COLO668 (cell line): ENCODE results near the gene PRMT9.

Source experiments
- DNase-seq: peaks from one replicate; lab custom pipeline; 2025; ENCODE audit not compliant: unreplicated experiment; lab: John Stamatoyannopoulos, UW

Gene PRMT9

DNA sequence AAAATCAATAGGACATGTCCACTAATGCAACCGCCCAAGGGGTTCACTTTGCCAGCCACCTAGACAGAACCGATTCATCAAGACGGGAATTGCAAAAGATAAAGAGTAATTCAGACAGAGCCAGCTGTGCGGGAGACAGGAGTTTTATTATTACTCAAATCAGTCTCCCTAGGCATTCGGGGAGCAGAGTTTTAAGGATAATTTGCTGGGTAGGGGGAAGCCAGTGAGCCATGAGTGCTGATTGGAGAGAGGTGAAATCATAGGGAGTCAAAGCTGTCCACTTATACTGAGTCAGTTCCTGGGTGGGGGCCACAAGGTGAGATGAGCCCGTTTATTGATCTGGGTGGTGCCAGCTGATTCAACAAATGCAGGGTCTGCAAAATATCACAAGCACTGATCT, 58.2 kb downstream of the PRMT9 start:
- no peak for DNase-seq

GRCh38 chr4:147620315-147620714, 63.6 kb downstream of the PRMT9 start:
- DNase-seq, result no peak

GRCh38 chr4:147617841-147618691, 65.9 kb downstream of the PRMT9 start:
- no peak for DNase-seq

DNA sequence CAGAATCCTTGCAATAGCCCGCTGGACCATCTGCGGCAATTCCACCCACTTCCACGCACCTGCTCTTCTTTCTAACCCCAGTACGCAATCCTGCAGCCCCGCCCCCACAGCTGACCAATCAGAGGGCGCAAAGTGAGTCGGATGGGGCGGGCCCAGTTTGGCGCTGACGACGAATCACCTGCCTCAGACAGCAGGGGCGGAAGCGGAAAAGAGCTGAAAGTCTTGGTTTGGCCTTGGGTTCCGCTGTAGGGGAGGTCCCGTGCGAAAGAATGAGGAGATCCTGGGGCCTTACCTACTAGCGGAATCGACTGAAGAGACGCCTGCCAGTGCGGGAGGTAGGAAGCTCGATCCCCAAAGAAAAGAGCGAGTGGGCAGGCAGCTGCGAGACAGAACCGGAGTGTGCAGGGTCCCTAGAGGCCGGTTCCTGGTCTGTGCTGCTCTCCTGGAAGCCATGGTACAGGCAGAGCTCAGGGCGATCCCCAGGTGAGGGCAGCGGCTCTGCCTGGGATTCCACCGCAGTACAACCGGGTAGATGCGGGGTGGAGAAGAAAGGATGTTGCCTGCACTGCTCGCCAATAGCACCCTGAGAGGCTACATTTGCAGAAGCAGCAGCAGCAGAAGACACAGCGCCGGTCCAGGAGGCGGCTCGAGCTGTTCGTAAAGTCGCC, 66.7 kb downstream of the PRMT9 start, which contains the start of gene TMEM184C:
Gene TMEM184C (plus strand): TSS at position 225 of the 668 bp plus-strand sequence. CDS start 560 bp downstream, outside the sequence.
- DNase-seq, result peak; percentile 97

GRCh38 chr4:147616849-147617172, 67.2 kb downstream of the PRMT9 start:
- no peak for DNase-seq

DNA sequence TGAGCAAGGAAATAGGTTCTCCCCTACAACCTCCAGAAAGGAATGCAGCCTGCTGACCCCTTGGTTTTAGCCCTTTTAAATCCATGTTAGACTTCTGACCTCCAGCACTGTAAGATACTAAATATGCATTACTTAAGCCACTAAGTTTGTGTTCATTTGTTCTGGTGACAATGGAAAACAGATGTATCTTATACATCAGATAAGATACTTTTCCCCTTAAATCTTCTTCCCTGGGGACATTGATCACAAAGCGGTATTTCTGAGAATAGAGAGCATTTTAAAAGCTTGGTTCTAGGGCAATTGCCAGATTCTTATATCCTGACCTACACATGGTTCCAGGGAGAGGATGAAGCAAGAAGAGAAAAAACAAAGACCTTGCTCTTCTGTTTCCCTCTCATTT, 73.3 kb downstream of the PRMT9 start:
- no peak for DNase-seq

DNA sequence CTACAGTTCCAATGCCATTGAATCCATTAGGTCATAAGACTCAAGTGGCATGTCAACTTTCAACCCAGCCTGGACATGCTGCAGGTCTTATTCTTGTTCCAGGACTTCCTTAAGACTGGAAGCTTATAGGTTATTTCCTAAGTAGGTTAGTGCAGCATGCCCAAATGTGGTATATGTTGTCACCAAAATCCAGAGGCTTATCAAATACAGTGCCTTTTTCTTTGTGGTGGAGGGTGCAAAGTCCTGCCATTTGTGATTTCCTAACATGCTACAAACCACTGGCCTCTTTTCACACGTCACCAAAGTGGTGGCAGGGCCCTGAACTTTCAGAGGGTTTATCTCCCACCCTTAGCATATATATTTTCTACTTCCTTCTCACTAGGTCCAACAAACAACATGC, 76.5 kb downstream of the PRMT9 start:
- DNase-seq, result no peak

- no peak for DNase-seq
These were observed 78.5 kb downstream of the PRMT9 start for GRCh38 chr4:147605499-147605898.

DNA sequence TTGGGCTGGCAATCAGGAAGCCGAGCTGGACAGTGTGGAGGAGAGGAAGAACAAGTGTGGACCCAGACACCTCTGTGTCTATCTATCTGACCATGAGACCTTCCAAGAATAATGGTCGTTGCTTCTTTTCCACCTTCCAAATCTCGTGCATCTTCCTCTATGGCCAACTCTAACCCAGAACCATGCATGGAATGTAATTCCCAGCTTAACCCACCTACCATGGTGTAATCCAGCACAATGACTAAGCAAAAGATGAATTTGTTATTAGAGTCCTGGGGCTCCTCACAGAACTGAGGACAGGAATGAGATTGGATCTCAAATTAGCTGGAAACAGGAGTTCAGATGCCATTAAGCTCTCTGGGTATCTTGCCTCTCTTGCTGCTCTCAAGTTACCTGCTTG, 84.2 kb downstream of the PRMT9 start:
- no peak for DNase-seq

DNA sequence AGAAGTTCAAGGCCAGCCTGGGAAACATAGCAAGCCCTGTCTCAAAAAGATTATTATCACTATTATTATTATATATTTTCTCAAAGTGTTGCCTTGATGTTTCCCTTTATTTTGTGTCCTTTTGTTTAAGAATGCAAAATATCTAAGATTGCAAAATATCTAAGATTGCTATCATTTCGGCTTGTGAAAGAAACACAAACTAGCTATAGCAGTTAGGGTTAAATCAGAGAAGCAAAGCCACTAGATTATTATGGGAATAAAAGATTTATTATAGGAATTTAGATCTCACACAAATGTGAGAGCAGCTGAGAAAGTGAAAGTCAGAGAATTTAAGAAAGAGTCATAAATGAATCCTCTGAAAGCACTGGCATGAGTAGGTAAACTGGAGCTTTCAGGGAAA, 84.8 kb downstream of the PRMT9 start:
- no peak for DNase-seq

DNA sequence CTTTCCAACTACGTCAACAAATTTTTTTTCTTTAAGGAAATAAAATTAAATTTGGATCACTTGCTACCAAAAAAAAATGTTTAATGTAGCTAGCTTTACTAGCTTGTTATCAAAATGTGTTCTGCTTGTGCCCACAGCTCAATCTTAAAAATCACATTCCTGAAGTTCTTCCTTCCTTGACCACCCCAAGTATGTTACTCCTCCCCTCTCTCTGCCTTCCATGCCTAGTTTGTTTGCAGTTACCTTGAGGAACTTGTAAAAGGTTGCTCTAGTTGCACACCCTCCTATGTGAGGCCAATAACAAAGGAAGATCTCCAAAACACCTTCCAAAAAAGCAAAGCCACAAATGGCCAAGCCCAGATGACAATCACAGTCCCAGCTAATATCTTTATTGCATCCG, 86.4 kb downstream of the PRMT9 start:
- no peak for DNase-seq

- no peak for DNase-seq
These were observed 87.0 kb downstream of the PRMT9 start for GRCh38 chr4:147596981-147597380.

GRCh38 chr4:147596377-147596776, 87.6 kb downstream of the PRMT9 start:
- DNase-seq, result no peak

GRCh38 chr4:147594578-147594977, 89.4 kb downstream of the PRMT9 start:
- no peak for DNase-seq

- DNase-seq, result no peak
These were observed 89.9 kb downstream of the PRMT9 start for GRCh38 chr4:147594107-147594506.

- DNase-seq, result no peak
These were observed 92.9 kb downstream of the PRMT9 start for GRCh38 chr4:147591106-147591505.

GRCh38 chr4:147590249-147590920, 93.6 kb downstream of the PRMT9 start:
- DNase-seq, result peak; percentile 31

DNA sequence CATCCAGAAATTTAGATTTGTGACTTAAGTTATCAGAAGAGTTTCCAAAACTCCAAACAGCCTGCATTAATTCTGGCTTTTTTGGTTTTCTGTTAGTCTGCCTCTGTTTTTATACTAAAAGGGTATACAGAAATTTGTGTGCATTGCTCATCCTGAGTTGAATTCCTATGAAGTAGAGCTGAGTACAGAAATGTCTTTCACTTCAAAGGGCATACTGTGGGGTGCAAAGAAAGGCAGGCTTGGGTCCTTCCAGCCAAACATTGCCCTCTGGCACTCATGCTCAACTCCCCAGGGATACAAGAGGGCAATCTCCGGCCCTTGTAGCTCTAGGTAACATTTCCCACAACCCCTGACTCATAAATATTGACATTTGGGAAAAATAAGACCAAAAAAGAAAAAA, 94.4 kb downstream of the PRMT9 start:
- DNase-seq, result no peak
